GM13976 (cell line): ENCODE measurements around the gene WDR59.

Experiments used
- DNase-seq: peaks from one replicate; pipeline ENCODE4 v3.0.0; 2012; ENCODE audit warnings: low spot score
- in situ Hi-C: fragments of 300-500 bp; cut with MboI; formaldehyde crosslinking; loops from one replicate; pipeline ENCODE4 v1.12.0; 2022; ENCODE audit warnings: low sequenced_read_pairs, mixed read lengths, inconsistent platforms; ENCODE audit not compliant: unreplicated experiment
- TF ChIP-seq, protein P1 (sequence below): IDR thresholded peaks from 2 replicates; pipeline ENCODE4 v1.5.1; 2012; ENCODE audit warnings: borderline replicate concordance, mild to moderate bottlenecking; ENCODE audit not compliant: insufficient read depth; ENCODE audit errors: extremely low read depth, missing control alignments, control extremely low read depth

Gene WDR59

DNA sequence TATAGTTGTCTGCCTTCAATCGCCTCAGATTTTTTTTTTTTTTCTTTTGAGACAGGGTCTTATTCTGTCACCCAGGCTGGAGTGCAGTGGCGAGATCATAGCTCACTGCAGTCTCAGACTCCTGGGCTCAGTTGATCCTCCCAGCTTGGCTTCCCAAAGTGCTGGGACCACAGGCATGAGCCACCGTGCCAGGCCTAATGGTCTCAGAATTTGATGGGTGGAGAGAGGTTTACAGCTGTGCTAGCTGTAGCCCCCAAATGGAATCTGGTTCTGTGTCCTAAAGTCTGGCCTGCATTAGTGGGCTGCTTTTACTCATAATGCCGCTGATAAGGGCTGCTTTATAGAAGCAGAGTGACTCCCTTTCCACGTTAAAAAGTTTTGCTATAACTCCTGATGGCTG is 19.0 kb upstream of the WDR59 start:
- in situ Hi-C loops, result no loop called here
- DNase-seq, result no peak
- TF ChIP-seq, protein P1, sequence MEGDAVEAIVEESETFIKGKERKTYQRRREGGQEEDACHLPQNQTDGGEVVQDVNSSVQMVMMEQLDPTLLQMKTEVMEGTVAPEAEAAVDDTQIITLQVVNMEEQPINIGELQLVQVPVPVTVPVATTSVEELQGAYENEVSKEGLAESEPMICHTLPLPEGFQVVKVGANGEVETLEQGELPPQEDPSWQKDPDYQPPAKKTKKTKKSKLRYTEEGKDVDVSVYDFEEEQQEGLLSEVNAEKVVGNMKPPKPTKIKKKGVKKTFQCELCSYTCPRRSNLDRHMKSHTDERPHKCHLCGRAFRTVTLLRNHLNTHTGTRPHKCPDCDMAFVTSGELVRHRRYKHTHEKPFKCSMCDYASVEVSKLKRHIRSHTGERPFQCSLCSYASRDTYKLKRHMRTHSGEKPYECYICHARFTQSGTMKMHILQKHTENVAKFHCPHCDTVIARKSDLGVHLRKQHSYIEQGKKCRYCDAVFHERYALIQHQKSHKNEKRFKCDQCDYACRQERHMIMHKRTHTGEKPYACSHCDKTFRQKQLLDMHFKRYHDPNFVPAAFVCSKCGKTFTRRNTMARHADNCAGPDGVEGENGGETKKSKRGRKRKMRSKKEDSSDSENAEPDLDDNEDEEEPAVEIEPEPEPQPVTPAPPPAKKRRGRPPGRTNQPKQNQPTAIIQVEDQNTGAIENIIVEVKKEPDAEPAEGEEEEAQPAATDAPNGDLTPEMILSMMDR, result no peak

DNA sequence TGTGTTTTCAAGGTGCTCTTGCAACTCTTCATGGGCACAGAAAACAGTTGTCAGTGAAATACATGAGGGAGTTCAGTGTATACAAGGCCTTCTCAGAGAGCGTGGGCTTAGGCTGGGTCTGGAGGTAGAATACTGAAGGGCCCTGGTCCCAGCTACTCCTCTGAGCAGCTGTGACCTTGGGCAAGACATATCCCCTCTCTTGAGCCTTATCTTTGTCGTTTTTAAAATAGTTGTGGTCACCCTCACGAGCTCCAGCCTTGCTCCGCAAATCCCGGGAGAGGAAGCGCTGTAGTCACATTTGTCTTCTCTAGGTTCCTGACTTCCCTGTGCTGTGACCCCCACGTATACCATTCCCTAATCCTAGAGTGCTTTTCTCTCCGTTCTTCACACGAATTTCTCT is 17.6 kb upstream of the WDR59 start:
- TF ChIP-seq, protein P1, result no peak
- no peak for DNase-seq
- in situ Hi-C loops, result no loop called here

DNA sequence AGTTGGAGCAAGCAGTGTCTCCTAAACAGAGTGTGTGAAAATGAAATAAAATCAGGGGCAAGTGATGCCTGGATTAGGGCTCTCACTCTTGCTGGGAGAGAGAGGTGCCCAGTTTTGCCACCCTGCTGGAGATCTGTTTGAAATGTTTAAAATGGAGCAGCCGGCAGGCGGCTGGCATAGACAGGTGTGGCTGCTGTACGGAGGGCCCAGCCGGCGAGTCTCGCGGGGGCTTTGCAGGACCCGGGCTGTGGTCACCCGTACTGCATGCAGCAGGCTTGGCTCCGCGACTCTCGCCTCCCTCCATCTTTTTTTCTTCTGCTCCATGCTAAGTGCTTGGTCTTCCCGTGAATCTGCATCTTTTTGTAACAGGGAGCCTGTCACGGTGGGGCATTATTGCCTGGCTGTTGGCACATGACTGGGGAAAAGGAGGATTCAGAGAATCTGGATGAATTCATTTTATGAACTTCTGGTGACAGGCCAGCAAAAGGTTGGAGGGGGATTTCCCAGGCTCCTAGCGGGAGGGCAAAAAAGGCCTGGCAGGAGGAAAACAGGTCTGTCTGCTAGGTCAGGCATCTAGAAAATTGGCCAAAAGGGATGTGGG is 15.7 kb upstream of the WDR59 start:
- in situ Hi-C loops, result no loop called here
- DNase-seq, result no peak
- TF ChIP-seq, protein P1, result no peak

DNA sequence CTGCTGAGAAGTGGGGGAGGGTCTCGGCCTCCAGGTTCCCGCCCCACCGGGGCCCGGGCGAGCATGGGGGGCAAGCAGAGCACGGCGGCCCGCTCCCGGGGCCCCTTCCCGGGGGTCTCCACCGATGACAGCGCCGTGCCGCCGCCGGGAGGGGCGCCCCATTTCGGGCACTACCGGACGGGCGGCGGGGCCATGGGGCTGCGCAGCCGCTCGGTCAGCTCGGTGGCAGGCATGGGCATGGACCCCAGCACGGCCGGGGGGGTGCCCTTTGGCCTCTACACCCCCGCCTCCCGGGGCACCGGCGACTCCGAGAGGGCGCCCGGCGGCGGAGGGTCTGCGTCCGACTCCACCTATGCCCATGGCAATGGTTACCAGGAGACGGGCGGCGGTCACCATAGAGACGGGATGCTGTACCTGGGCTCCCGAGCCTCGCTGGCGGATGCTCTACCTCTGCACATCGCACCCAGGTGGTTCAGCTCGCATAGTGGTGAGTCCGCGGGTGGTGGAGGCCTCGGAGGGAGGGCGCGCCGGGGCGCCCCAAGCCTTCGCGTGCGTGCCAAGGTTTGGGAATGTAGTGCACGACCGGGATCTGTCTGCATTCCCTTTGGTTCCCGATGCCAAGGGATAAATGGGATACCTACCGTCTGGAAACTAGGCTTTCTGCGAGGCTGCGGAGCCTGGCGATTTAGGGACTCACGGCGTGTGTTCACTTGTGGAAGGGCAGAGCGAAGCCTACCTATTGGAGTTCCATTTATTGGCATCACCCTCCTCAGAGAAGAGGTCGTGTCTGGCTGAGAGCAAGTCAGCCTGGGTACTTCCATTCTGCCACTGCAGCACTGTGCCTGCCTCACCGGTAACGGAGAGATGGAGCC is 14.9 kb upstream of the WDR59 start:
- peak; percentile 64 for DNase-seq
- in situ Hi-C loops, result loop anchor here (10.0 kb wide), 1 partner anchor 105 kb away; no protein-coding TSS in a partner anchor
- TF ChIP-seq, protein P1, result no peak

- peak; percentile 66 for DNase-seq
- TF ChIP-seq, protein P1, result no peak
- in situ Hi-C loops, result loop anchor here (10.0 kb wide), 1 partner anchor 106 kb away; no protein-coding TSS in a partner anchor
Measured at GRCh38 chr16:74999219-74999608, 14.3 kb upstream of the WDR59 start.

- TF ChIP-seq, protein P1, result peak; percentile 32
- DNase-seq, result peak; percentile 95
- in situ Hi-C loops, result loop anchor here (10.0 kb wide), 1 partner anchor 106 kb away; no protein-coding TSS in a partner anchor
Measured at GRCh38 chr16:74998481-74999218, 13.7 kb upstream of the WDR59 start, which contains the start of gene ZNRF1. Gene ZNRF1 (plus strand): TSS chr16:74999024. CDS start chr16:74999672, 648 bp downstream.
